ENCODE measurements around the gene PTPRN2.

Gene PTPRN2

DNA sequence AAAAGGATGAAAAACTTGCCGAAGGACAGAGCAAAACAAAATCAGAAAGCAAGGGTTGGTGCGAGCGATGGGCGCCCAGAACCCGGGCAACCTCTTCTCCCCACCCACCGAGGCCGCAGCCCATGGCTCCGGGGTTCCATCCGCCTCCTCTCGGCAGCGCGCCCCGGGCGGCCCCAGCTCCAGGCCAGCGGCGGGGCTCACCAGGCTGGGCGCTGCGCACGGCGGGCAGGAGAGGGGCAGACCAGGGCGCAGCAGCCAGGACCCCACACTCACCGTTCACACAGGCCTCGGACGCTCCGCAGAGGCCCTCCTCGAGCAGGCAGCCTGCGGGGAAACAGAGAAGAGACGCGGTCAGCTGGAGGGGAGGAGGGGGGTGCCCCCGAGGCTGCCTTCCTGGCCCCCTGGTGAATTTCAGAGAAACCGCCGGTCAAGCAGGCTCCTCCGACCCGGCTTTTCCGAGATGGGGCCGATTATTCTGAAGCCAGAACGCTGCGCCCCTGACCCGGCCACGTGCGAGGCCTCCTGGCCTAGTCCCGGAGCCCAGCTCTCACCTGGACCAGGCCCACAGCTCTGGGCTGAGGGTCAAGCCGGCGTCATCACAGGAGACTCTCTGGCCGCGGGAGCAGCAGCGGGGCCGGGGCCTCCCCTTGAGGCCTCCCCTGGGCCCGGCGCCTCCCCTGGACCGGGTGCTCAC lies 98.0 kb downstream of the PTPRN2 start:
- DNase-seq (ENCODE audit: low read depth in 2 of 2): no peak

DNA sequence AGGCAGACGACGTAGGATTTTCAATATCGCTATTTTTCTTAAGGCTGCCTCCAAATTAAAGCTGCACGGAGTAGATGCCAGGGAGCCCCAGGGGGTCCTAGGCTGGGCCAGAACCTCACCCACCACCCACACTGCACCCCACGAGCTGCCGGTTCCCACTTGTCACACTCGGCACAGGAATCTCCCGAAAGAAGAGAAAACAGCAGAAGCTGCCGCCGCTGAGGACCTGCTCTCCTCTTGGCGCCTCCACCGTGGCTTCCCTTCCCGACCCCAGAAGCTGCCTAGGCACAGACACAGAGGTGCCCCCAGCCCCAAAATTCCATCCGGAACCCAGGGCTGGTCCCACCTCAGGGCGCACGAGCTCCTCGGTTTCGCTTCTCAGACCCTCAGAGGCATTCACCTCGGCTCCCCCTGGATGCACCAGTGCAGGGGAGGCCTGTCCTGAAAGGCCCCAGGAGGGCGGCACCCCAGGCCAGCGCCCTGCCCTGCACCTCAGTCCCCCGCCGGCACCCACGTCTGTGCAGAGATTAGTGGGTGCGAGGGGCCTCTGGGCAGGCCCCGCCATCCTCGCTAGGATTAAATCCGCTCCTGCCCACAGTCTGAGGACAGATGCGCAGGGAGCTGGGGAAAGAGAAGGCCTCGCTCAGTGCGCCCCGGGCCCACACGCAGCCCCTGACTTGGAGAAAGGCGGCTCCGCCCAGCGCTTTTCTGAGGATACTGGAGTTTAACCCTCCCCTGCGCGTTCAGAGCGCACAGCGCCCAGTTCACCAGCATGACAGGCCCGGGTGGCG lies 99.2 kb downstream of the PTPRN2 start:
- no peak for DNase-seq (ENCODE audit: low read depth in 2 of 2)

DNA sequence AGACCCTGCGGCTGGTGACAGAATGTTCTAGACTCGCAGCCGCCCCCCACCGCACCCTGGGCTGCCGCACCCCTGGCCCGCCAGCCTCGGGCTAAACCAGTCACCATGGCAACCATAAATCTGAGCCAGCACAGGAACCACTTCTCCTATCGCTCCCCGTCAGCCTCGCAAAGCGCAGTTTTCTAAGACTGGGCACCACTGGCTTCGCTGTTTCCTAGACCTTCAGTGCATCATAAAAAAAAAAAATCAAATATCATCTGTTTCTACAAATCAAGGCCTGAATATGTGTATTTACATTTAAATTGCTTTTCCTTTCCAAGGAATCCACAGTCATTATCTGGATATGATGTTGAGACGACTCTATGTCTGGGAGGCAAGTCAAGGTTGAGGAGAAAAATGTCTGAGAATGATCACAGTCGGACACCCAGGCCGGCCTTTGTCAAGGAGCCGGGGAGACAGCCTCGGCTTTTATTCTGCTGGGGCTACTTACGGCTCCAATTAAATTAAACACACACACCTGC lies 99.9 kb downstream of the PTPRN2 start:
- DNase-seq (ENCODE audit: low read depth in 2 of 2): no peak

DNA sequence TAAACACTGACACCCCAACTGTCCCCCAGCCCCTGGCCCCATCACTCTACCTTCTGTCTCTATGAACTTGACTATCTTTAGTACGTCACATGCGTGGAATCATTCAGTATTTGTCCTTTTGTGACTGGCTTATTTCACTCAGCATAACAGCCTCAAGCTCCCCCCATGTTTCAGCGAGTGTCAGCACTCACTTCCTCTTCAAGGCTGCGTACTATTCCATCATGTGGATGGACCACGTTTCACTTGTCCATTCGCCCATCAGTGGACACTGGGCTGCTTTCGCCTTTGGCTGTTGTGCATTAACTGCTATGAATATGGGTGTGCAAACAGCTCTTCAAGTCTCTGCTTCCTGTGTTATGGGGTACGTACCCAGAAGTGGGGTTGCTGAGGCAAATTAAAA lies 100.7 kb downstream of the PTPRN2 start:
- DNase-seq (ENCODE audit: low read depth in 2 of 2): no peak

DNA sequence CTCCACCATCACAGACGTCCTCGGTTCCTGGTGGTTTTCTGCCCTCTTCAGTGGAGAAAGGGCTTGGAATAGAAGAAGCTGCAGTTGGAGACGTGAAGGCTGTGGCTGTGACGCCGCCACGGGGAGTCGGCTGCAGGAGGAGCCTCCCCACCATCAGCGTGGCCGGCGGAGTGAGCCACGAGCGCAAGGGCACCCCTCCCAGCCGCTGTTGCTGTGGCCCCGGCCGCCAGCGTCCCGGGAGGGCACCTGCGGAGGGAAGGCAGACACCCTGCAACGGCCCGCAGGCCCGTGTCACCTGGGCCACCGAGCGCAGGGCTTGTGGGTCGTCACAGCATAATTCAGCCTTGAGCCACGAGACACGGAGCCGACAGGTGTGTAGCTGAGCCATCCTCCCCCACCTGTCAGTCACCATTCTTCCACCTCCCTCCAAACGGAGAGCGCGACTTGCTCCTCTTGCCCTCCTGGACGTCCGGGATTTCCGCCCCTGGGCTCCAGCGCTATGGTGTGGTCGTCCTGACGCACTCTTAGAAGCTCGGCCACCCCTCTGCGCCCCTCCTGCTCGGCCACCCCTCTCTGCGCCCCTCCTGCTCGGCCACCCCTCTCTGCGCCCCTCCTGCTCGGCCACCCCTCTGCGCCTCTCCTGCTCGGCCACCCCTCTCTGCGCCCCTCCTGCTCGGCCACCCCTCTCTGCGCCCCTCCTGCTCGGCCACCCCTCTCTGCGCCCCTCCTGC lies 102.7 kb downstream of the PTPRN2 start:
- DNase-seq (ENCODE audit: low read depth in 2 of 2): no peak

DNA sequence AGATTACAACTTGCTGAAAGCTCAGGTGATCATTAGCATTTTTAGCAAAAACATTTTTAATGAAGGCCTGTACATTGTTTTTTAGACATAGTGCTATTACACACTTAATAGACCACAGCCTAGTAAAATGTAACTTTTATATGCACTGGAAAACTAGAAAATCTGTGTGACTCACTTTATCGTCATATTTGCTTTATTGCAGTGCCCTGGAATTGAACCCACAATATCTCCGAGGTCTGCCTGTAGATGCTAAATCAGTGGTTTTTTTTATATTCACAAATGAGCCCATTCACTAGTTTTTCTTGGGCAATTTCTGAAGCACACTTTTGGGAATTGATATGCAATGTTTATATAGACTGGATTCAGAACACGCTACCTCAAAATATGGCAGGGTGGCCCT lies 105.1 kb downstream of the PTPRN2 start:
- DNase-seq (ENCODE audit: low read depth in 2 of 2): no peak

DNA sequence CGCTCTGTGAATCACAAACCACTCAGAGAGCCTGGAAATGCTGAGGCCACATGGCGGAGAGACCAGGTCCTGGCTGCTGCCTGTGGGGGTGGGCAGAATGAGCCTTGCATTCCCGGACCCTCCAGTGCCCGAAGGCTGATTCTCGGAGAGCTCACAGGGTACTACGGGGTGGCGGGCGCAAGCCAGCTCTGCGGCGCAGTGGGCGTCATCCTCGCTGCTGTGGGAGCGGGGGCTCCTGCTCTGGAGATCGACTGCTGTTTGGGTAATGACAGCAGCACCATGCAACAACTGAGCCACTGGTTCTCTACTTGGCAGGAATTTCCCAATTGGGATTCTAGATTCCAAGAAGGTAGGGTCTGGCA lies 108.0 kb downstream of the PTPRN2 start:
- DNase-seq (ENCODE audit: low read depth in 2 of 2): no peak

DNA sequence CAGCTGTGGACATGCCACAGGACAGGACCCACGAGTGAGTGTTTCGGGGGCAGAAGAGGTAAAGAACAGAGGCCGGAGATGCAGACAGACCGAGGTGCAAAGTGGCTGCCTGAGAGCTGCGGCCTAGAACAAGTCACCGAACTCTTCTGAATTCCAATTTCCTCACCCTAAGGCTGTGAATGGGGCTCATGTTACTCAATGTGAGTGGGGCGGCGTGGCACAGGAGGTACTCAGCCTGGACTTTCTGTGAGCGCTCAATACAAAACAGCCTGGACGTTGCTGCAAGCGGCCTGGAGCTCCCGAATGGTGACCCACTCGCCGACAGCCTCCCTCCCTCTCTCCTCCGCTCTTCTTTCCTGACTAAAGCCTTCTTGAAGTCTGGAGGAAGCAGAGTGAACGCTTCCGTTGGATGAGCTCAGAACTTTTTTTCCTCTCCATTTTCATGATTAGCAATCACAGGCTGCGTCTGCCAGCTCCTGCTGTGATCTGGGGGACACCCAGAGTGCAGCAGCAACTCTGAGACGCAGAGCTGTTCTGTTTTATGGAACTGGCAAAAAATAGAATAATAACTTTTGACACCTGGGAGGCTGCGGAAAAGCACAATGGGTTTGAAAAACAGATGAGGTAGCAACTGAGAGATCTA lies 108.5 kb downstream of the PTPRN2 start:
- no peak for DNase-seq (ENCODE audit: low read depth in 2 of 2)

DNA sequence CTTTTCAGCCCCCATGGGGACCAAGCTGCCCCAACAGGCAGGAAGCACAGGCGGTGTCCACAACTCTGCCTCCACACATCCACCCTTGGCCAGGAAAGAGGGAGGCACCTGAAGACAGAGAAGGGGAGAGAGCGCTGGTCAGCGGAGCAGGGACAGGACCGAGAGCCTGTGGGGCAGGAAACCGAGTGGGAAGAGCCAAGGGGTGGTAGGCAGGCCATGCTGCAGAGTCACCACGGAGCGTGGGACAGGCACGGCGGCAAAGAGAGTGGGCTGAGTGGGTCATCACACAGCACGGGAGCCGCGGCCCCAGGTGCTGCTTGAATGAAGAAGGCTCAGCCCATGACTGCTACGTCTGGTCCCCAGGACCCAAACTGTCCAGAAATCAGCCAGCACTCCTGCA lies 109.8 kb downstream of the PTPRN2 start:
- no peak for DNase-seq (ENCODE audit: low read depth in 2 of 2)

DNA sequence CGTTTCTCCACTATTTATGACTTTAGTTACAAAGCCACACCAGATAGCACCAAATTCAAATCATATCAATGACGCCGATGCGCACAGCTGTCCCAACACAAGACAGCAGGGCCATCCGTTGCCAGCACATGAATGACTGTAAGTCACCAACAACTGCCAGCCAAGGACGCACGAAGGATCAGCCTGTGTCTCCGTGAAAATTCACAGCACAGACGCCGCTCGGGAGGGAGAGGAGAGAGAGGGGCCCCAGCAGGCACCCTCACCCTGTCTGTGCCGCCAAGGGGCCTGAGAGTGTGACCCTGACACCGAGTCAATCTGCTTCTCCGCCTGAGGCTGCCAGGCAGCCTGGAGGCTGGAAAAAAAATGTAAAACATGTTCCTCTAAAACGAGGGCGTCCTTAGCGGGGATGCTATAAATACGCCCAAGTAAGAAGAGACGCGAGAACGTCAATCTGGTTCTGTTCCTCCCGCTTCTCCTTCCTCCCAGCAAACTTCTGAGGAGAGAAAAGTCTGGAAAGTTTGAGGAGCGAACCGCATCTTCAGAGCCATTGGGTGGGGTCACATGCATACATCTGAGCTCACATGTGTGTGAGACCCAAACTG lies 111.2 kb downstream of the PTPRN2 start:
- no peak for DNase-seq (ENCODE audit: low read depth in 2 of 2)

DNA sequence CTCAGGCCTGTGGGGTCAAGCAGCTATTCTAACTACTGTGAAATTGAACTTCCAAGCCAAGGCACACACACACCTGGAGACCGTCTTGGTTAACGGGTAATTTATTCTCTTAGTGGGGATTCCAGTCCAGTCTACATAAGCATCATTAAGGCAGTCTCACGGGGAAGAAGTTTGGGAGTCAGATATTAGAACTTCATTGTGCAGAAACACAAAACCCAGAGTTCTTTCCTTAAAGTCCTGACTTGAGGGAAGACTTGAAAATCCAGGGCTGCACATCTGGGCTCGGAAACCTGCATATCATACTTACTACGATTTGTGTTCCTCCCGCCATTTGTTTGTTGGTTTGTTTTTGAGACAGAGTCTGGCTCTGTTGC lies 112.0 kb downstream of the PTPRN2 start:
- DNase-seq (ENCODE audit: low read depth in 2 of 2): no peak

DNA sequence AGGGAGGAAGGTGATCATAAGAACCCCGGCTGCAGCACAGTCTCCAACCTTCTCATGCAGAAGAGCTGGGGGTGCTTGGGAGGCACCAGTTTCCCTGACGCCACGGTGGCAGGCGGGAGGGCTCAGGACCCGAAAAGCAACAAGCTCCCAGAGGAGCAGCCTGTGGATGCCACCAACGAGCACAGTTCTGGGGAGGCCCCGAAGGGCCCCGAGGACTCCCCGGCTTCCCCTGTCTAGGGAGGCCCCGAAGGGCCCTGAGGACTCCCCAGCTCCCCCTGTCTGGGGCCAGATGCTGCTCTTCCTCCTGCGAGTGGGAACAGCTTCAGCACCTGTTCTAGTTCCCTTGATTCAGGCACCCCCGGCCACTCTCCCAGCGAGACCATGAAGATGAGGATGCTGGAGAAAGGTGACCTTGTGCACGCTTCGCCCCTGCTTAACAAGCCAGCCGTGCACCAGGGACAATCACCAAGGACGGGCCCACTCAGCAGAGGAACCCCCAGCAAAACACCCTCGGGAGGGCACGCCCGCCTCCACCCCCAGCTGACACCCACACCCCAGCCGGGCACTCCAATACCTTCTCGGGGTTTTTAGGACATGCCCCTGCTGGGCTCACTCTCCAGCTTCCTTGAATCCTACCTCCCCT lies 112.5 kb downstream of the PTPRN2 start:
- no peak for DNase-seq (ENCODE audit: low read depth in 2 of 2)

DNA sequence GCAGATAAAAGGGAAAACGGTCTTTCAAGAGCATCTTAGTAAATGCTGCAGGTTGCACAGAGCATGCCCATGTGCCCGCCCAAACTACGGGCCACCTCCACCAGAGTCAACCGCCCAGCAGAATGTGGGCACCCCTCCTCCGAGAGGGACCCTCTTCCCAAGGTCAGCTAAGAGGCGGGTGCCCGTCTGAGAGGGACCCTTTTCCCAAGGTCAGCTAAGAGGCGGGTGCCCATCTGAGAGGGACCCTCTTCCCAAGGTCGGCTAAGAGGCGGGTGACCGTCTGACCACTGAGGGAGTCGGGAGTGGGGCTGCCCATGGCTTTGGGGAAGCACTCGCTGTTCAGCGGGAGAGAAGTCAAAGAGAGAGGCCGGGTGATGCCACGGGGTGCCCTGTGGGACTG lies 113.1 kb downstream of the PTPRN2 start:
- DNase-seq (ENCODE audit: low read depth in 2 of 2): no peak

DNA sequence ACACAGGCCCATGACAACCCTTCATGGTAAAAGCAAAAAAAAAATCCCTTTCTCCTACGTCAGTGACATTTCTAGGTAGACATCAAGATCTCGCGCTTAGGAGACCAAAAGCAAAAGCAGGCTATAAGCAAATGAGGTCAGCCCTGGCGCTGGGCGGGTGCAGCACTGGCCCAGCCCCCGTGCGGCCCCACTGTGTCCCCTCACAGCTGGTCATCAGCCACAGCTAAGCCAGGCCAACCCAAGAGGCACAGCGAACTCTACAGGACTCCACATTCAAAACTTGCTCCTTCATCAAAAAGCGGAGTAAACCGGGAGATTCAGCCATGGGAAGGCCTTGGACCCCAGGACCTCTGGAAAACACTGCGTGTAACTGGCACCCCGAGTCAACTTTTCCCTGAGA lies 113.7 kb downstream of the PTPRN2 start:
- no peak for DNase-seq (ENCODE audit: low read depth in 2 of 2)

DNA sequence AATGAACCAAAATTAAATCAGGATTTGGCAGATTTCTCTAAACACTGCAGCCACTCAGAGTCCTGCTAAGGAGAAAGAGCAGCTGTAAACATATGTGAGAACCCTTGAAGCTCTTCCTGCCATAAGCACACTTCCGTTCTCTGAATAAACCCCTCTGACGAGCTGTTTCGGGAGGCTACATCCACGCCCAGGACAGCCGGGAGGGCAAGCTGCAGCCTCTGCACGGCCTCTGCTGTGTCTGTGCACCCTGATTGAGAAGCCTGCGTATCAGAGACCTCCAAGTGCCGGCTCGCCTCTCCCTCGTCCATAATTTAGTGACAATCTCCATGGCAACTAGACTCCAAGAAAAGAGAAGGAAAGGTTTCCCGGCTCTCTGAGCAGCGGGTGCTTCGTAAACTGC lies 114.4 kb downstream of the PTPRN2 start:
- no peak for DNase-seq (ENCODE audit: low read depth in 2 of 2)

DNA sequence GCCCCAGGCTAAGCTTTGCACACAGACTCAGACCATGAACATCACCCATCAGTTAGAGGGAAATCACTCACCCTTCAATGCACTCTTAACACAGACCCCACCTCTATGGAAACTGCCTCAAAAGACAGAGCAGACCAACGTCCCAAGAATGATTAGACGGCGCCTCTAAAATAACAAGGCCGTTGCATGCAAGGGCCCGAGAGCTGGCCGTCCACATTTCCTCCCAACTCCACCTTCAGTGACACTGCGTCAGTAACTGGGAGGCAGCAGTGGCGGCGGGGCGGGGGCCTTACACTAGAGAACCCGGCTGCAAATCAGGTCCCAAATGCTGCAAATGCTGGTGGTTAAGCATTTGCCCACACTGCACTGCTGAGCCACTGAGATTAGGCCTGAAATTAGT lies 115.0 kb downstream of the PTPRN2 start:
- DNase-seq (ENCODE audit: low read depth in 2 of 2): no peak

DNA sequence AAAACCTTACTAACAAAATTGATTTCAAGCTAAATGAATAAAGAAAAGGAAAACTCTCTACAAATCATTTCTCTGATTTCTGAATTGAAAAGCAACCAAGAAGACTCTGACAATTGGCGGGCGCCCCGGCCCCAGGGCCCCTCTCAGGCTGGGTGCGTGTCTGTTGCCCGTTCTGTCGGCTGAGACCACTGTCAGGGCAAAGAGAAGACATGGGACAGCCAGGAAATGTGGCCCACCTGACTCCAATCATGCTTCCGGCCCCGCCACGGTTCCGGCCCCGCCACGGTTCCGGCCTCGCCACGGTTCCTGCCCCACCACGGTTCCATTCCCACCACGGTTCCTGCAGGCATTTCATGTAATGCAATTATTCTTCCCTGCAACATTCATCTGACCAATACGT lies 115.9 kb downstream of the PTPRN2 start:
- DNase-seq (ENCODE audit: low read depth in 2 of 2): no peak

DNA sequence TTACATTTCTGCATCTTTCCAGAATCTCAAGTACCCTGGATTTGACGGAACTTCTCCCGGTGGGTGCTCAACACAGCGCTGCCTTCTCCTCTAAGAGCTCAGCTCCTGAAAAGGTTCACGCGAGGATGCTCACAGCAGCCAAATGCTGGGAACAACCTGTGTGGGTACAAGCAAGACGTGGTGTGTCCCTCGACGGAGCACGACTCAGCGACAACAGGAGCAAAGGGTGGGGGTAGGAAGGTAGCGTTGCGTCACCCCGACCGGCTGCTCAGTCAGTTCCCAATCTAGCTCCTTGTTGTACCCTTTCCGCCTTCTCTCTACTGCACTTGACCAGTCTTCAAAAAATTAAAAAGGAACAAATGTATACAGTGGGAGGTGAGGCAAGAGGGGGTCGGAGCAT lies 117.3 kb downstream of the PTPRN2 start:
- DNase-seq (ENCODE audit: low read depth in 2 of 2): no peak

DNA sequence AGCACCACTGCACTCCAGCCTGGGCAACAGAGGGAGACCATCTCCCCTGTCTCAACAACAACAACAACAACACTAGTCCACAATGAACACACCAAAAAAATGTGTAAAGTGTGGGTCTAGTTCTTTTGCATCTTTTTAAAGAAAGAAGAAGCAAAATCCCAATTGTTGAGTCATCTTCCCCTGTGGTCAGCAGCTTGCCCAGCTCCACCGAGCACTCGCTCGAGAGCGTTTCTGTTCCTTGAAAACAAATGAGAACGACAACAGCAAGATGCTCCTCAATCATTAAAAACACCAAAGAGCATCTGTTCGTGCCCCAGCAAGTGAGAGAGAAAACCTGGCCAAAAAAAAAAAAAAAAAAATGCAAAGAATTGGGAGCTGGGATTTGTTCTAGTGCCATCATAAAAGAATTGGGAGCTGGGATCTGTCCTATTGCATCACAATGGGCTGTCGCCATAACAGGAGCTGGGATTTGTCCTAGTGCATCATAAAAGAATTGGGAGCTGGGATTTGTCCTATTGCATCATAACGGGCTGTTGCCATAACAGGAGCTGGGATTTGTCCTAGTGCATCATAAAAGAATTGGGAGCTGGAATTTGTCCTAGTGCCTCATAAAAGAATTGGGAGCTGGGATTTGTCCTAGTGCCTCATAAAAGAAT lies 118.1 kb downstream of the PTPRN2 start:
- DNase-seq (ENCODE audit: low read depth in 2 of 2): no peak

DNA sequence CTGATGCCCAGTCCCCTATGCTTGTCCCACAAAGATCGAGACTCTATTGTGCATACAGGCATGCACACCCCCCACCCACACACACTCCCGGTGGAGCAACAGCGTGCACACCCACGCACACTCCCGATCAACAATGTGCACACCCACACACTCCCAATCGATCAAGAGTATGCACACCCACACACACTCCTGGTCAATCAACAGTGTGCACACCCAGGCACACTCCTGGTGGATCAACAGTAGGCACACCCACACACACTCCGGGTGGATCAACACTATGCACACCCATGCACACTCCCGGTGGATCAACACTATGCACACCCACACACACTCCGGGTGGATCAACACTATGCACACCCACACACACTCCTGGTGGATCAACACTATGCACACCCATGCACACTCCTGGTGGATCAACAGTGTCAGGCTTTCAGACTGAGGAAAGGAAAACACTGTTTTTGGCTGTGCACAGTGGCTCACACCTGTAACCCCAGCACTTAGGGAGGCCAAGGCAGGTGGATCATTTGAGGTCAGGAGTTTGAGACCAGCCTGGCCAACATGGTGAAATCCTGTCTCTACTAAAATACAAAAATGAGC lies 118.8 kb downstream of the PTPRN2 start:
- no peak for DNase-seq (ENCODE audit: low read depth in 2 of 2)

All from stimulated activated CD8-positive, alpha-beta memory T cell treated with anti-CD3 and anti-CD28 coated beads, Interleukin-15, amount 100 ng/mL, for 48 hours (primary cell).